ENCODE measurements around the gene SPACA9.
A peak's percentile ranks its signal among the peaks of the same experiment; 100 is the strongest.

SPACA9 gene

GRCh38 chr9:132901858-132902831, 23.4 kb downstream of the SPACA9 start:
- peak; percentile 93 for TF ChIP-seq CTCF (IDR thresholded peaks at IDR 0.05)
- DNase-seq (ENCODE audit: low spot score), result no peak
- H3K27ac ChIP-seq, result no peak overlapping the region

GRCh38 chr9:132903574-132904492, 25.1 kb downstream of the SPACA9 start:
- no peak overlapping the region for H3K4me3 ChIP-seq
- TF ChIP-seq CTCF (IDR thresholded peaks at IDR 0.05), result no peak
- DNase-seq (ENCODE audit: low spot score), result no peak

More at GRCh38 chr9:132901858-132902831, 23.4 kb downstream of the SPACA9 start:
- no peak overlapping the region for H3K4me3 ChIP-seq

GRCh38 chr9:132905726-132906125, 27.0 kb downstream of the SPACA9 start:
- no peak overlapping the region for H3K4me3 ChIP-seq
- no peak for TF ChIP-seq CTCF (IDR thresholded peaks at IDR 0.05)
- no peak for DNase-seq (ENCODE audit: low spot score)
- H3K27ac ChIP-seq, result no peak overlapping the region

More at GRCh38 chr9:132903574-132904492, 25.1 kb downstream of the SPACA9 start:
- H3K27ac ChIP-seq, result no peak overlapping the region

- no peak for TF ChIP-seq CTCF (IDR thresholded peaks at IDR 0.05)
- Histone ChIP-seq H3K4me3 (no peak overlapping the region), H3K27ac (no peak overlapping the region)
- DNase-seq (ENCODE audit: low spot score), result no peak
Observed at GRCh38 chr9:132908635-132909034, 29.9 kb downstream of the SPACA9 start.

GRCh38 chr9:132909311-132909710, 30.6 kb downstream of the SPACA9 start:
- no peak for DNase-seq (ENCODE audit: low spot score)
- TF ChIP-seq CTCF (IDR thresholded peaks at IDR 0.05), result no peak
- Histone ChIP-seq H3K4me3 (no peak overlapping the region), H3K27ac (no peak overlapping the region)

GRCh38 chr9:132910376-132910775, 31.7 kb downstream of the SPACA9 start:
- no peak overlapping the region for H3K4me3 ChIP-seq
- no peak for TF ChIP-seq CTCF (IDR thresholded peaks at IDR 0.05)
- no peak for DNase-seq (ENCODE audit: low spot score)
- H3K27ac ChIP-seq, result no peak overlapping the region

Data from coronary artery (tissue), 2 donors.